Inflammatory macrophage treated with lipopolysaccharide for 4 hours (primary cell): ENCODE measurements around the gene COL6A2.
"Not testable (repeated sequence)": the region's sequence is repeated elsewhere in the genome, so short reads cannot be mapped to it uniquely, and the experiment has no call there.

Source experiments
- DNase-seq: peaks from one replicate; pipeline ENCODE4 v3.0.0-alpha.2; 2020

Gene COL6A2

DNA sequence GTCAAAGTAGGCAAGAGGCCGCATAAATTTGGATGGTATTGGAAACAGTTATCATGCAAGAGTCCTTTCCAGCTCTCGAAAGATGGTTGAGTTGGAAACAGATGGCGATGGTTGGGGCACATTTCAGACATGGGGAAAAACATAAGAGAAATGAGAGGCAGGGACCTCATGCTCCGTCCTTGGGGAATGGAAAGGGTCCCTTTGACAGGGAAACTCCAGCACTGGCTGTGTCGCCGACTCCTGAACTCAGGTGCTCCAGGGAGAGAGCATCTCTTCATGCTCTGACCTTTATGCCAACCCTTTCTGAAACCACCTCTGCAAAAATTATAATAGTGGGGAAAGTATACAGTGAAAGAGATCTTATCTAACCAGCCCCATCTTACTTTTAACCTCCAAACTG is 36.8 kb upstream of the COL6A2 start:
- no peak for DNase-seq

DNA sequence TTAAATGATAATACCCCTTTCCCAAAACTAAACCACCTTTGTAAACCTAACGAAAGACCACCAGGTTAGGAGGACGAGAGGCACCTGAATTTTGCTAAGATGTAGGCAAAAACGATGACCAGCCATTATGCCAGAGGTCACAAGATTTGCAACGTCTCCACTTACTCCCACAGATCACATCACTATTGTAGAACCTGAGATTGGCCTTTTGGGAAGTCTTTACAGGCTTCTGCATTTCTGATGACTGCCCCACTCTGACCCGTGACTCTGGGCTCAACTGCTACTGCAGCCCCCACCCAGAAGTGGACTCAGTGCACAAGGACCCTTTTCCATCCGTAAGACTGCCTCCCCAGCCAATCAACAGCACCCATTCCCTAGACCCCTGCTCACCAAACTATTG is 36.4 kb upstream of the COL6A2 start:
- DNase-seq = peak; percentile 12

DNA sequence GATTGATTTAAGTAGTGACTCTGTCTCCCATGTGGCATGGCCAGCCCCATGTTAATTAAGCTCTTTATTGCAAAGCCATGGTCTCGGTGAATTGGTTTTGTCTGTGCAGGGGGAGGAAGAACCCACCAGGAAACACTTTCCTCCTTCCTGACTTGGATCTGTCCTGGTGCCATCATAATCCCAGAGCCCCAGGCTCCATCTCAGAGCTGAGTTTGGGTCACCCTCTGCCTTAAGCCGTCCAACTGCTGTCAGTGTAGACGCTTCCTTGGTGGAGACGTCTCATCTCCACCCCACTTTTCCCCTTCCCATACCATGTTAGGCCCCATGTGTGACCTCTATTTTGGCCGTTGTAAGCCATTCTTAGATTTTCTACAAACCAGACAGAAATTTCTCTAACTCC is 36.0 kb upstream of the COL6A2 start:
- no peak for DNase-seq

DNA sequence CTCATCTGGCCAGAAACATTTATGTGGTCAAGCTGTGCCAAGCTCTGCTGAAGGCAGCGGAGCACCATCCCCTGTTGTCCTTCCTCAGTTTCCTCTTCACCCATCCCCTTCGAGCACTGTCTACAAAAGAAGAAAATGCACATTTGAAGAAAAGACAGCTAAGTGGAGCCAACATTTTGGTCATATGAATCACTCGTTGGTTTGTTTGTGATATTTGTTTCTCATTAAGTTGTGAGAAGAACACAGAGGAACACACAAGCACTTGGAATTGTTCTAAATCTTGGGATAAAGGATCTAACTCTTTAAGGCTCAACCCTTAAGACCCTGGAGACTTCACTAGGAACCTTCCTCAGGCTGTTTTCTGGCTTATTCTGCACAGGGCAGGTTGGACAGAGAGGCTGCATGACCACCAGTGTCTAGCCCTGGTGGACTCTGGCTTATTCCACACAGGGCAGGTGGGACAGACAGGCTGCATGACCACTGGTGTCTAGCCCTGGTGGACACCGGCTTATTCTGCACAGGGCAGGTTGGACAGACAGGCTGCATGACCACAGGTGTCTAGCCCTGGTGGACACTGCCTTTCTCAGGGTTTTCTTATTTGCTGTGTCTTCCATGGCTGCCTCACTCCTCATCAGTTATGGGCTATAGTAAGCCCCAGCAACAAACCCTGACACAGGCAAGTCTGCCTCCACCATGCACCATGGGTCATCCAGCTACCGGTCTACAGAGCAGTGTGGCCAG is 35.3 kb upstream of the COL6A2 start:
- DNase-seq = no peak

DNA sequence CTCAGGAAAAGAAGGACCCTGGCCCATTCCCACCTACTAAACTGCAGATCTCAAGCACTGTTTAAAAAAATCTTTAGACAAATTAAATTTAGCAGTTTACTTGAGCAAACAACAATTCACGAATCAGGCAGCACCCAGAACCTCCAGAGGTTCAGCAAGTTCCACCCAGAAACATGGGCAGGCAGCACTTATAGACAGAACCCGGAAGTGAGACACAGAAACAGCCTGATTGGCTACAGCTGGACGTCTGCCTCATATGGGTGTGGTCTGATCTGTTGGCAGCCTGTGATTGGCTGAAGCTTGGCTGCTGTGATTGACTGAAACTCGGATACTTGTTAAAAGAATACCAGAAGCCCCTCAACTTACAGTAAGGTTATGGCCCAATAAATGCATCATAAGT is 34.7 kb upstream of the COL6A2 start:
- DNase-seq = no peak

- DNase-seq = no peak
Measured at GRCh38 chr21:46063734-46064680, 33.9 kb upstream of the COL6A2 start.

DNA sequence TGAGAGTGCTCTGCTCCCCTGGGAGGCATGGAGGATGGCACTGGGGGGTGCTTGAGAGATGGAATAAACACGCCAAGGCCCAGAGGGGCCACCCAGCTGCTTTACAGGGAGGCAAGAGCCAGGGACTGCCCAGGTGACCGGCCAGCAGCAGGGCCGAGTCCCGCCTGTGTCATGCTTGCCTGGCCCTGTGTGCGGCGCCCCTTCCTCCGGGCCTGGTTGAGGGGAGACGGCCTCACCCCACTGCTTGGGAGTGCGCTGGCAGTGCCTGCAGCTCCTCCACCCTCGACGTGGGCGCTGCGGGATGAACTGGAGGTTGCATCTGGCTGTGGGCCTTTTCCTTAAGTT is 33.1 kb upstream of the COL6A2 start:
- DNase-seq = no peak

DNA sequence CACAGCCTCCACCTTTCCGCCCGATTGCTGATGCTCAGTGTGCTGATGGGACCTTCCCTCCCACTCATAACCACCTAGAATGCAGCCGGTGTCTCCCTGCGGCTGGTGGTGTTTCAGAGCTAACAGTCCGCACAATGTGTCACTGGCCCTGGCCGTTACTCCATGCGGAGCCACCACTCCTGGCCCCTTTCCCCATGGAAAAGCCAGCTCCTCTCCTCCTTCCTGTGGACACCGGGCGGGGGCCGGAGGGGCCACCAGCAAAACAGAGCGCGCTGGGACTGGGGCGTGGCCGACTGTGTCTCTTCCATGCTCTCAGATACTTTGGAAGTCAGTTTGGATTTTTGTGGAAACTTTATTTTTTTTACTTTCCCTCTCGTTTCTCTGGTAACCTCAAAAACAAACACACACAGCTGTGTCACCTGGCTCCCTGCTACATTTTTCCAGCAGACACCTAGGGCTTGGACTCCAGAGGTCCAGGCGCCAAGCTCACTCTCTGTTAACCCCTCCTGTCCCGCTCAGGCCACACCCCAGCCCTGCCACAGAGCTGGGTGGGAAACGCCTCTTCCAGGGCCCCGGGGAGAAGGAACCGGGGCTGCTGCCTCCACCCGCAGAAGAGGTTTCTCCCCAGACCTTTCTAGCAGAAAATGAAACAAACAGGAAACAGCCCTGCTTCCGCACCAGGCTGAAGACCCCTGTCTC is 32.5 kb upstream of the COL6A2 start:
- no peak for DNase-seq

DNA sequence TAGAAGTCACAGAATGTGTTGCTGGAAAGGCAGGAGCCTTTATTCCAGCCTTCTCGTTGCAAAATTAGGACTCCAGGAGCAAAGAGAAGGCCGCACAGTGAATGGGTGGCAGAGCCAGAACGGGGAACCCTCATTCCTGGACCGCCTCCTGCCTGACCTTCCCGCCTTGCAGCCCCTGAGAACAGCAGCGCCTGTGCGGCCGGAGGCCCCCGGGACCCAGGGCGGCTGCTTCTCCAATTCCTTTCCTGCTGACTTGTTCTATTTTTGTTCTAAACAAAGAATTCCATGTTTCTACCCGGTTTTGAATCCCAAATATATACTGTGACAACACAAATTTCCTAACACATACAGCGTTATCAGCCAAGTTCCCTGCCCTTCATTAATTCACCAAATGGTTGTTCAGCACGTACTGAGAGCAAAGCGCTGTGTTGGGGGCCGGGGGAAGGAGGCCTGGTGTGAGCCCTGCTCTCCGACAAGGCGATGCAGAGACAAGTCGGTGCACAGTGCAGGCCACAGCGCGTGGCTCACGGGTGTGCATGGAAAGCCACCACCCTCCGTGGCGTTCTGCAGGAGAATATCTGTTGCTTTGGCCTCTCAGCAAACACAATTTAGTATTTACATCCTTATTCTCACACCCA is 31.9 kb upstream of the COL6A2 start:
- DNase-seq = no peak

DNA sequence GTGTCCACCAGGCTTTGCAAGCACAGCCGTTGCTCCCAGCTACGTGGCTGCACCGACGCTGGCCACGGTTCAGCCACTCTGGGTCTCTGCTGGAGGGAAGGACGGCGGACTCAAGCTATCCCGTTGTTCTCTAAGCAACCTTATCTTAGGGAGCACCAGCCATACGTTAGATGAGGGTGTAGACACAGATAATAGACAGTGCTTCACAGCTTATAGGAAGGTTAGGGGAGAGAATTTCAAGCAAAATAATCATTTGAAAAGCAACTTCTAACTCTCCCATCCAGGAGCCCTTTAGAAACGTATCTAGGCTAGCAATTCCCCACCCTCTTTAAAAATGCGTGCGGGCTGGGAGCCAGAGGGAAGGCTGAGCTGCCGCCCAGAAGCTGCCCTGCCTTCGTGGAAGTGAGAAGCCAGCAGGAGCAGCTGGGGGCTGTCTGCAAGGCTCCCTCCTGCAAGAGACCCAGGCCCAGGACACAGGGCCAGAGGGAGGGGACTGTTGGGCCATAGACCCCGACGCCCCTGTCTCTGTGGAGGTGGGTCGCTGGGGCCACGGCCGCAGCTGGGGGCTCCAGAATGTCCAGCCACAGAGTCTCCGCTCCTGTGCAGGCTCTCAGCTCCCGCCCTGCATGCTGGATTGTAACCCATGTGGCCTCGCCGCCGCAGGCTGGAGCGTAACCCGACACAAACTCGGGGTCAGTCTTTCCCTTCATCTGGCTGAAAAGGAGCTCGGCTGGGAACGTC is 31.2 kb upstream of the COL6A2 start:
- no peak for DNase-seq

GRCh38 chr21:46067505-46068201 is 30.3 kb upstream of the COL6A2 start:
- no peak for DNase-seq

DNA sequence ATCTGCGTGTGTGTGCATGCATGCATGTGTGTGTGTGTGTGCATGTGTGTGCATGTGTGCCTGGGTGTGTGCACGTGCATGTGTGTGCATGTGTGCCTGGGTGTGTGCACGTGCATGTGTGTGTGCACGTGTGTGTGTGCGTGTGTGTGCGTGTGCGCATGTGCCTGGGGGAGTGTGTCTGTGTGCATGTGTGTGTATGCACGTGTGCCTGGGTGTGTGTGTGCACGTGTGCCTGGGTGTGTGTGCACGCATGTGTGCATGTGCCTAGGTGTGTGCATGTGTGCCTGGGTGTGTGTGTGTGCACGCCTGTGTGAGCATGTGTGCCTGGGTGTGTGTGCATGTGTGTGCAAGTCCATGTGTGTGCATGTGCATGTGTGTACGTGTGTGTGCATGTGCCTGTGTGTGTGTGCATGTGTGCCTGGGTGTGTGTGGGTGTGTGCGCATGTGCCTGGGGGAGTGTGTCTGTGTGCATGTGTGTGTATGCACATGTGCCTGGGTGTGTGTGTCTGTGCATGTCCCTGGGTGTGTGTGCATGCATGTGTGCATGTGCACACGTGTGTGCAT is 29.3 kb upstream of the COL6A2 start:
- no peak for DNase-seq

- DNase-seq = no peak
Measured at GRCh38 chr21:46069166-46069565, 28.7 kb upstream of the COL6A2 start.

DNA sequence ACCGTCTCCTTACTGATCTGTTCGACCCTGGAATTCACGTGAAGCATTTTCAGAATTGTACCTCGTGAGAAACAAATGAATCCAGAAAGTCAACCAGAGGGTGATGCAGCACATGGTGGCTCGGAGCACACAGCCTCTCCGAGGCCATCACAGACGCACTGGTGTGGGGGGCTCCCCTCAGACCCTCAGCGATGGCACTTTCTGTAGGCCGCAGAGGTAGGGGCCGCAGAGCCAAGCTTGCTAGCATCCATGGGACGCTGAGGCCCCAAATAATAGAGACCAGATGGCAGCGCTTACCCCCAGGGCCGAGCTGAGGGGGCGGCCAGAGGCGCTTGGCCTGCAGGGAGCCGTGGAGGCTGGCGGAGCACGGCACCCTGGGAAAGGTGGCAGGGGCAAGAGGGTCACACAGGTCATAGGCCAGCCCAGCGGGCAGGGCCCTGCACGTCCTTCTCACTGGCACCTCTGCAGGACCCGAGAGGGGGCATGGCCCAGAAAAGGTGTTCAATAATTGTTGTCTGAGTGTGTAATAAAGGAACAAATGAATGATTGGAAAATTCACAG is 28.1 kb upstream of the COL6A2 start:
- DNase-seq = no peak

DNA sequence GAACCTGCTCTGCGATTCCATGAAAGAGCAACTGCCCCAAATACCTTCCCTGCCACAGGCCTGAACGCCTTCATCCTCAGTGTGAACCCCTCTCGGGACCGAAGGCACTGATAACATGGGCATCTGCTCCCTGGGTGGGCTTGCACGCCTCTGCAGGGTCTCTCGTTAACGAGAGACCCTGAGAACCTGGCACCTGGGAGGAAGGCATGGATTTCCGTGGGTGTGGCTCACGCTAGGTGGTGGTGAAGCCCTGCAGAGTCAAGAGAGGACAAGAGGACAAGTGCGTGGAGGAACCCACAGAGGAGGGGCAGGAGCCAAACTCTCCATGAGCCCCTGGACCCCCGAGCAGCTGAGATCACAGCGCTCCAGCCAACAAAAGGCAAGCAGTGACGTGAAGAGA is 26.8 kb upstream of the COL6A2 start:
- DNase-seq = no peak

DNA sequence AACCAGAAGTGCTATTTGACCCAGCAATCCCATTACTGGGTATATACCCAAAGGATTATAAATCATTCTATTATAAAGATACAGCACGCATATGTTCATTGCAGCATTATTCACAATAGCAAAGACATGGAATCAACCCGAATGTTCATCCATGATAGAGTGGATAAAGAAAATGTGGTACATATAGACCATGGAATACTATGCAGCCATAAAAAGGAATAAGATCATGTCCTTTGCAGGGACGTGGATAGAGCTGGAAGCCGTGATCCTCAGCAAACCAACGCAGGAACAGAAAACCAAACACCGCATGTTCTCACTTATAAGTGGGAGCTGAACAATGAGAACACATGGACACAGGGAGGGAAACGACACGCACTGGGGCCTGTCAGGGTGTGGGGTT is 21.2 kb upstream of the COL6A2 start:
- not testable (repeated sequence) for DNase-seq

DNA sequence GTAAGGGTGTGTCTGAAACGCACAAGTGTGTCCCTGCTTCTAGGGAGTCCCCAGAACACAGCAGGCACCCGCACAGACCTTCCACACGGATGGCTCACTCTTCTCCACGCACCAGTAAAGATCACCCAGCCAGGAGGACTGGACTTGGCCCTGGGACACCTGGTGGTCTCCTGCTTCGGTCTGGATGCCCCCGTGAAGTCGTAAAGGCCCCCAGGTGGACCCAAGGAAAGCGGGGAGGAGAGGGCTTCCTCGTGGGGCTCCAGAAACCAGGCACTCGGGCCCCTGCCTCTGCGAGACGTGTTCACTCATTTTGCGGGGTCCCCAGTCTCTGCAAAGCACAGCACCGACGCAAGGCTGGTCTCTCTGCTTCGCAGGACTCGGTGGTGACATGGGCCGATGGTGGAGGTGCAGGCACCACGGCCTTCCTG is 20.2 kb upstream of the COL6A2 start:
- DNase-seq = no peak

DNA sequence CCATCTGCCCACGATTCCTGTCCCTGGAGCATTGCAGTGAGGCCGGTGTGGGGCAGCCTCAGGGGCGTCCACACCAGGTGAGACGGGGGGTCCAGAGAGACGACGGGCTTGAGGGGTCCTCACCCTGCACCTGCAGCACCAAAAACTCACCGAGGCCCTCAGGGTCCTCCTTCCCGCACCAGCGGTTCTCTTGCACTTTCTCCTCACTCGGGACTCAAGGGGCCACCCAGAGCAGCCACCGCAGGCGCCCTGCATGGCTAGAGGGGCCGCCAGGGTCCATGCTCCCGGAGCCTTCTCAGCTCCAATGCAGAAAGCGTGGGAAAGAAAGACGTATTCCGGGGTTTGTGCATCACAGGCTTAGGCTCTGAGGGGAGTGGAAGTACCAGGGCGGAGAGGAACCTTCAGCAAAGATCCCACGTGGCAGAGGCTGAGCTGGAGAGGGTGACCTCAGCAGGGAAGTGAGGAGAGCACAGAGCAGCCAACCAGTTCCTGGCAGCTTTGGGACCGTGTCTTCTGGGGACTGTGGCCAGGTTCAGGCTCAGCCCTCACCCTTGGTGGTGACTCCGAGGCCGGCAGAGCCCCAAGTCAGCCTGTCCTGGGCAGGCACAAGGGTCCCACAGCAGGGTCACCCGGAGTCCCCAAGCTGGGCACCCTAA is 19.5 kb upstream of the COL6A2 start:
- no peak for DNase-seq

DNA sequence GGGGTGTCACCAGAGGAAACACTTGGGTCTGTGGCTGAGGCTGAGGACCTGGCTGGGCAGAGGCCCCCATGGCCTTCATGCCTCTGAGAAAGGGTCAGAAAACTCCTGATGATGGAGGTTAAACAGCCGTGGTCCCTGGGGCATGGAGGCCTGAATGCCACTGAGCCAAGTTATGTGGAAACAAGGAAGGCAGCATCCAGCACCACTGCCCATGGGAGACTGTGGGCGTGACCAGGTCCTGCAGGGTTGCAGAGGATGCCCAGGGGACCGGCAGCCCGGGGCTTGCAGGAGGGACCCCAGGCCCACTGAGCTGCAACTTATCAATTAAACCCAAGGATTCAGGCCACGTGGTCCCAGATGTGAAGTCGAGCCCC is 18.9 kb upstream of the COL6A2 start:
- no peak for DNase-seq

DNA sequence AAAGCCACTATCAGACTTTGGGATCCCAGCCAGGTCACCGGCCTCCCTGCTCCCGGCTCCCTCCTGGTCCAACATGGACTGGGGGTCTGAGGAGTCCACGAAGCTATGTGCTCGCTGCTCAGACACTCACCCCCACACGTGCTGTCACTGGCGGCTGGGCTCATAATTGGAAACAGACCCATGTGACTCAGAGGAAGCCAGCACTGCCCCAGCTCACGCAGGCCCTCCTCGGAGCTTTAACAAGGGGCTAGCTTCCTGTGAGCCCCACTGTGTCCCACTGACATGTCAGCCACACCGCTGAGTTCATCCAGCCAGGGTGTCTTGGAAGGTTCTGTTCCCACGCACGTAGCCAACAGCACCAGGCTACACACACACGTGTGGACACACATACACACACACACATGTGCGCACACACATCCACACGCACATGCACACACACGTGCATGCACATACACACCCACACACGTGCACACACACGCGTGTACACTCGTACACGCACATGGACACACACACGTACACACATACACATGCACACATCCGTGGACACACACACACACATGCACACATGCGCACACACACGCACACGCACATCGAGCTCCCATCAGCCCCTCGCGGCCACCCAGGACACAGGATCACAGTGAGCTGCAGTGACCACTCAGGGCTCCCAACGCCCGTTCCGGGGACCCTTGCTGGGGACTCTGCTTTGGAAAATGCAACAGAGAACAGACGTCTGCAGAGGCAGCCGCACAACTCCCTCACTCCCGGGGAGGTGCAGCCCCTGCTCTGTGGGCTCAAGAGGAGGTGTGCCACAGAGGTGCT is 18.4 kb upstream of the COL6A2 start:
- no peak for DNase-seq
